Measurements from ENCODE around the gene AFAP1. TPM values are rescaled to one million over a fixed set of nuclear protein-coding genes. Genes with fewer than 3 reads are reported as not detected.

AFAP1 gene
- polyA plus RNA-seq, 3 donors: not detected

GRCh38 chr4:7759216-7759615, 180.4 kb downstream of the AFAP1 start:
- Histone ChIP-seq H3K9ac (ENCODE audit: insufficient read depth, low read length, poor library complexity, severe bottlenecking) (no peak overlapping the region), H2AFZ (ENCODE audit: insufficient read depth, low read depth, low read length, poor library complexity, severe bottlenecking) (peak overlapping the region; percentile 15), H3K4me3 (replicated peaks in 1 of 3; ENCODE audit: low read depth in 2 of 3, low read length in 3 of 3) (no peak overlapping the region), H3K4me1 (ENCODE audit: control insufficient read depth in 1 of 2, insufficient read depth in 2 of 2, low read length in 2 of 2) (no peaks in the 10 kb centered on the region), H3K27me3 (ENCODE audit: control insufficient read depth in 2 of 2, insufficient read depth in 2 of 2, low read length in 2 of 2) (no peaks in the 10 kb centered on the region), H3K9me3 (replicated peaks in 1 of 2; ENCODE audit: control insufficient read depth in 1 of 2, insufficient read depth in 1 of 2, low read length in 2 of 2) (no peaks in the 10 kb centered on the region), H3K4me2 (replicated peaks; ENCODE audit: extremely low read depth, low read length, poor library complexity, severe bottlenecking) (no peak overlapping the region), H3K79me2 (ENCODE audit: insufficient read depth, low read length) (no peaks in the 10 kb centered on the region), H3K27ac (ENCODE audit: low read depth in 1 of 2, low read length in 2 of 2) (no peak overlapping the region), H4K20me1 (ENCODE audit: insufficient read depth, low read length) (no peaks in the 10 kb centered on the region), H3K36me3 (replicated peaks in 1 of 2; ENCODE audit: control insufficient read depth in 1 of 2, insufficient read depth in 2 of 2, low read length in 2 of 2) (no peaks in the 10 kb centered on the region)
- peaks cover 5% of the 10 kb centered on the region for H3K4me1 Mint-ChIP-seq
- H3K27me3 Mint-ChIP-seq (ENCODE audit: low read depth in 3 of 3): peaks cover 8 to 20% (median 14%) of the 10 kb centered on the region in 3 donors
- intact Hi-C loops (cut with micrococcal nuclease): no loop called here
- H3K9me3 Mint-ChIP-seq: peaks cover 0 to 4% (median 0%) of the 10 kb centered on the region in 7 donors
- peak overlapping the region in 1 of 7 donors; percentile 42 for H3K27ac Mint-ChIP-seq
- TF ChIP-seq, protein P1, sequence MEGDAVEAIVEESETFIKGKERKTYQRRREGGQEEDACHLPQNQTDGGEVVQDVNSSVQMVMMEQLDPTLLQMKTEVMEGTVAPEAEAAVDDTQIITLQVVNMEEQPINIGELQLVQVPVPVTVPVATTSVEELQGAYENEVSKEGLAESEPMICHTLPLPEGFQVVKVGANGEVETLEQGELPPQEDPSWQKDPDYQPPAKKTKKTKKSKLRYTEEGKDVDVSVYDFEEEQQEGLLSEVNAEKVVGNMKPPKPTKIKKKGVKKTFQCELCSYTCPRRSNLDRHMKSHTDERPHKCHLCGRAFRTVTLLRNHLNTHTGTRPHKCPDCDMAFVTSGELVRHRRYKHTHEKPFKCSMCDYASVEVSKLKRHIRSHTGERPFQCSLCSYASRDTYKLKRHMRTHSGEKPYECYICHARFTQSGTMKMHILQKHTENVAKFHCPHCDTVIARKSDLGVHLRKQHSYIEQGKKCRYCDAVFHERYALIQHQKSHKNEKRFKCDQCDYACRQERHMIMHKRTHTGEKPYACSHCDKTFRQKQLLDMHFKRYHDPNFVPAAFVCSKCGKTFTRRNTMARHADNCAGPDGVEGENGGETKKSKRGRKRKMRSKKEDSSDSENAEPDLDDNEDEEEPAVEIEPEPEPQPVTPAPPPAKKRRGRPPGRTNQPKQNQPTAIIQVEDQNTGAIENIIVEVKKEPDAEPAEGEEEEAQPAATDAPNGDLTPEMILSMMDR (IDR thresholded peaks at IDR 0.05): no peak
- H3K36me3 Mint-ChIP-seq: peaks cover 0 to 4% of the 10 kb centered on the region in 2 donors
- DNase-seq: no peak
- H3K4me3 Mint-ChIP-seq: peak overlapping the region in 1 of 2 donors; percentile 26
- 73% methylated on average over 5 of the region's 12 CpGs for WGBS (ENCODE audit: insufficient coverage)

DNA sequence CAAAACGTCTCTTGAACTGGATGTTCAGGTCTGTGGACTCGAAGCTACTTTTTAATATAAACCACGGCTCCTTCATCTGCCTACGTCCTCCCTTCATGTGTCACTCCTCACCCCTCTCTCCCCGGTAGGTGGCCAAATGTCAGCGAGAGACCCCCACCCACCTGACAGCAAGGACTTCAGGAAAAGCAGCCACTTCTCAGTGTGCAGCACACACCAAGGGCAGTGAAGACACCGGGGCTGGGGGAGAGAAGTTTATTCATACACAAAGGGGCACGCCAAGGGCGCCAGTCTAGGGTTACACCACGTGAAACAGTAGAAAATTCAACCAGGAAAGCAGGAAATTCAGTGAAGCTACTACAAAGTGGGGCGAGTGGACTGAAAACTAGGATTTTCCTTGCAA, 181.2 kb downstream of the AFAP1 start:
- intact Hi-C loops (cut with micrococcal nuclease): no loop called here
- Histone ChIP-seq H3K4me2 (replicated peaks; ENCODE audit: extremely low read depth, low read length, poor library complexity, severe bottlenecking) (no peak overlapping the region), H3K9me3 (replicated peaks in 1 of 2; ENCODE audit: control insufficient read depth in 1 of 2, insufficient read depth in 1 of 2, low read length in 2 of 2) (no peaks in the 10 kb centered on the region), H3K36me3 (replicated peaks in 1 of 2; ENCODE audit: control insufficient read depth in 1 of 2, insufficient read depth in 2 of 2, low read length in 2 of 2) (no peaks in the 10 kb centered on the region), H2AFZ (ENCODE audit: insufficient read depth, low read depth, low read length, poor library complexity, severe bottlenecking) (no peak overlapping the region), H4K20me1 (ENCODE audit: insufficient read depth, low read length) (no peaks in the 10 kb centered on the region), H3K4me1 (ENCODE audit: control insufficient read depth in 1 of 2, insufficient read depth in 2 of 2, low read length in 2 of 2) (no peaks in the 10 kb centered on the region), H3K79me2 (ENCODE audit: insufficient read depth, low read length) (no peaks in the 10 kb centered on the region), H3K9ac (ENCODE audit: insufficient read depth, low read length, poor library complexity, severe bottlenecking) (no peak overlapping the region), H3K4me3 (replicated peaks in 1 of 3; ENCODE audit: low read depth in 2 of 3, low read length in 3 of 3) (no peak overlapping the region), H3K27me3 (ENCODE audit: control insufficient read depth in 2 of 2, insufficient read depth in 2 of 2, low read length in 2 of 2) (no peaks in the 10 kb centered on the region), H3K27ac (ENCODE audit: low read depth in 1 of 2, low read length in 2 of 2) (no peak overlapping the region)
- no peak overlapping the region for H3K27ac Mint-ChIP-seq
- H3K27me3 Mint-ChIP-seq (ENCODE audit: low read depth in 3 of 3): peaks cover 8 to 19% (median 16%) of the 10 kb centered on the region in 3 donors
- peaks cover 5% of the 10 kb centered on the region for H3K4me1 Mint-ChIP-seq
- TF ChIP-seq, protein P1 (IDR thresholded peaks at IDR 0.05): no peak
- peaks cover 0 to 1% (median 0%) of the 10 kb centered on the region in 7 donors for H3K9me3 Mint-ChIP-seq
- H3K36me3 Mint-ChIP-seq: peaks cover 0 to 2% of the 10 kb centered on the region in 2 donors
- no peak overlapping the region for H3K4me3 Mint-ChIP-seq
- DNase-seq: no peak
- WGBS (ENCODE audit: insufficient coverage): 64% methylated on average over 5 of the region's 11 CpGs
